Gastroesophageal sphincter (tissue), 3 donors: ENCODE results near the gene TNFRSF8.

Source experiments
- POLR2A ChIP-seq, 2 donors: fragments of 450-650 bp; IDR thresholded peaks; one replicate each; pipeline ENCODE4 v1.6.1; 2017; ENCODE audit warnings: antibody characterized with exemption in 2 of 2, mild to moderate bottlenecking in 2 of 2, moderate library complexity in 1 of 2
- TF ChIP-seq, protein P1 (sequence below), 4 experiments: fragments of 200-600 bp in 2 of 4; fragments of 450-650 bp in 2 of 4; sonication (generic) in 1 of 4; IDR thresholded peaks; one replicate each; pipeline ENCODE4 v1.5.1; 2017 to 2019; ENCODE audit warnings: antibody characterized with exemption in 4 of 4, mild to moderate bottlenecking in 2 of 4, moderate library complexity in 2 of 4

DNA sequence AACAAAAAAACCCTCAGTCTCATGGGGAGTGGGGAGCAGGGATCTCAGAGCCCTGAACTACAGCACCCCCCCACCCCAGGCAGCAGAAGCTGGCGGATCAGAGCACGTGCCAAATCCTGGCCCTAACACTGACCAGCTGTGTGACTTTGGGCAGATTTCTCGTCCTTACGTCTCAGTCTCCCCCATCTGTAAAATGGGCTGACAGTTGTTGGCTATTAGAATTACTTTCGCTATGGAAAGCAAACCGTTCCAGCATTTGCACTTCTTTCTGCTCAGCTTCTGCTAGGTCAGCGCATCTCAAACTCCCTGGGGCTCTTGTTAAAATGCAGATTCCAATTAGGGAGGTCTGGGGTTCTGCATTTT lies 15.5 kb downstream of the TNFRSF8 start:
- TF ChIP-seq, protein P1, sequence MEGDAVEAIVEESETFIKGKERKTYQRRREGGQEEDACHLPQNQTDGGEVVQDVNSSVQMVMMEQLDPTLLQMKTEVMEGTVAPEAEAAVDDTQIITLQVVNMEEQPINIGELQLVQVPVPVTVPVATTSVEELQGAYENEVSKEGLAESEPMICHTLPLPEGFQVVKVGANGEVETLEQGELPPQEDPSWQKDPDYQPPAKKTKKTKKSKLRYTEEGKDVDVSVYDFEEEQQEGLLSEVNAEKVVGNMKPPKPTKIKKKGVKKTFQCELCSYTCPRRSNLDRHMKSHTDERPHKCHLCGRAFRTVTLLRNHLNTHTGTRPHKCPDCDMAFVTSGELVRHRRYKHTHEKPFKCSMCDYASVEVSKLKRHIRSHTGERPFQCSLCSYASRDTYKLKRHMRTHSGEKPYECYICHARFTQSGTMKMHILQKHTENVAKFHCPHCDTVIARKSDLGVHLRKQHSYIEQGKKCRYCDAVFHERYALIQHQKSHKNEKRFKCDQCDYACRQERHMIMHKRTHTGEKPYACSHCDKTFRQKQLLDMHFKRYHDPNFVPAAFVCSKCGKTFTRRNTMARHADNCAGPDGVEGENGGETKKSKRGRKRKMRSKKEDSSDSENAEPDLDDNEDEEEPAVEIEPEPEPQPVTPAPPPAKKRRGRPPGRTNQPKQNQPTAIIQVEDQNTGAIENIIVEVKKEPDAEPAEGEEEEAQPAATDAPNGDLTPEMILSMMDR (IDR thresholded peaks at IDR 0.05) = no peak
- TF ChIP-seq POLR2A (IDR thresholded peaks at IDR 0.05) = no peak
